ENCODE data around the gene ZBTB16.

GRCh38 chr11:114253771-114254170, 194.3 kb downstream of the ZBTB16 start:
- TF ChIP-seq POLR2AphosphoS5 (IDR thresholded peaks at IDR 0.05) (no peak), CTCF (IDR thresholded peaks at IDR 0.05) (no peak), POLR2A (IDR thresholded peaks at IDR 0.05) (no peak), EP300 (IDR thresholded peaks at IDR 0.05) (no peak)

Measured in sigmoid colon (tissue), 4 donors.